Stimulated activated CD8-positive, alpha-beta memory T cell treated with anti-CD3 and anti-CD28 coated beads, Interleukin-7, amount 100 ng/mL, for 24 hours (primary cell): ENCODE data around the gene SIRPG.

ENCODE experiments used
- DNase-seq: peaks from one replicate; pipeline ENCODE4 v3.0.0-alpha.2; 2020; ENCODE audit warnings: low read depth

Gene SIRPG

DNA sequence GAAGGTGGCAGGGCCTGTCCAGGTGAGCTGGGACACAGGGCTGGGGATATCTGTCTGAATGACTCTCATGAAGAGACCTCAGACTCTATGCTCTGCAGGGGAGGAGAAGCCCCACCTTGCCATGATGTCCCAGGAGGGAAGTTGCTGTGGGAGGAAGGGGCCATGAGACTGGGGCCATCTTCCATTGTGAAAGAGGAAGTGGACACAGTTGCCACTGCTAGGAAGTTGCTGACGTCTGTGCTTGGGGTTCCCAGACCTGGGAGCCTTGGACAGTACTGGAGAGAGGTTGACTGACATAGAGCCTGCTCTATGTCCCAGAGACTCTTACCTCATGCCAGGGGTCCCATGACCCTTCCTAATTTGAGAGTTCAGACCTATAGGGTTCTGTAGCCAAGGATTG is 62.2 kb downstream of the SIRPG start:
- DNase-seq: no peak

DNA sequence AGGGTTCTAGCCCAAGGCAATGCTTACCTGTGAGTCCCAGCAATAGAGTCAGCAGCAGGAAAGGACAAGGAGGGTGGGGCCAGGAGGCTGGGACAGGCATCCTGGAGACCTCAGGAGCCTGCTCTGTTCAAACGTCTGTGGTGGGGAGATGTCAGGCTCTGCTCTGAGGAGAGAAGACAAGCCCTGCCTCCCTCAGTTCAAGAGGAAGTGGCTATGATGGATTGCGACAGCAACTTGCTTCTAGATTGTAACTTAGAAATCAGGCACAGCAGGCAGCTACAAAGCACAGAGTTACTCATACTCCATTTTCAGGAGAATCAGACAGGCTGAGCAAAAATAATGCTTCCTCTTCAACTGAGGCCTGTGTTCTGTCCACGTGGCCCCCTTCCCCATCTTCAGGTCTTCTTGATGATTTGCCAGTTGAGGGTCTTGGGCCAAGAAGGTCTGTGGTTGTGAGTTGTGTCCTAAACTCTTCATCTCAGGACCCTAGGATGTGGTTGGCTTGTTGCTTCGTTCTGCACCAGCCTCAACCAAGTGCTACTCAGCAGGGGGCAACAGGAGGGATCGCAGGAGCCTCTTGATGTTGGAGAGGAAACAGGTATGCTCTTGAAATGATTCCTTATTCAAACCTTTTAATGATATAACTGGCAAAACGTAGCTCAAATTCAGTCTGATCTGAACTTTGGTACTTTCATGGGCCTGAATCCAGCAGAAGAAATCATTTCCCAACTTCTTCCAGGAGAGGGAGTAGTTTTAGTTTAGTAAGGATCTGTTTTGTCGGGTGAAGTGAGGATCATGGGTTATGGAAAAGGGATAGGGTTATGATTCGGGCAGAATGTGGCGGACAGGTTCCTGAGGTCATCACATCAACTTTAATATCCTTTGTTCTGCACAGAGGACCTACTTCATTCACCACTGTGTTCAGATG is 68.8 kb downstream of the SIRPG start:
- no peak for DNase-seq

DNA sequence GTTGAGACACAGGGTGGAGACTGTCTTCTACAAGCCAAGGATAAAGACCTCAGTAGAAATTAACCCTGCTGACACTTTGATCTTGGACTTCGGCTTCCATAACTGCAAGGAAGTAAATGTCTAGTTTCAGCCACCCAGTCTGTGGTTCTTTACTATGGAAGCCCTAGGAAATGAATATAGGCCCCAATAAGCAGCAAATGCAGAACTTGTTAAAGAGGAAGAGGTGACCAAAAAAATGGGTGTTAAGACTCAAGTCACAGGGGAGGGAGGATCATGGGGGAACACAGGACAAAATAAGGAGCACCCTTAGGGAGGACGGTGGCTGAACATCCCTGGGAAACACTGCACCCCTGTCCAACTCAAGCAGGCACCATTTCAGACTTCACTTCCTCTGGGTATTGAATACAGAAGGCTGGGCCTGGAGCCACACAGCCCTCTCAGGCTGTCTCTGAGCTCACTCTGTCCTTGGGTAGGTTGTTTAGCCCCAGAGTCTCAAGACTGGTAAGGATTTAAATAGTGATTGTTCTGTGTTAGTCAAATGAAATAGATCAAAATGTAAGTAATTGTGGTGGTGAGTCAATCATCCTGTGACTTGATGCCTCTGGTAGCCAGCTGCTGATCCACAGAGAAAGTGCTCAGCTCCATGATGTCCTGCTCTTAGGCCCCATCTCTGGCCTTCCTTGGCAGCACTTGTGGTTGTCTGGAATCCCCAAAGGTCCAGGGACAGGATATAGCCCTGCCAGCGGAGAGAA is 69.6 kb downstream of the SIRPG start:
- no peak for DNase-seq

DNA sequence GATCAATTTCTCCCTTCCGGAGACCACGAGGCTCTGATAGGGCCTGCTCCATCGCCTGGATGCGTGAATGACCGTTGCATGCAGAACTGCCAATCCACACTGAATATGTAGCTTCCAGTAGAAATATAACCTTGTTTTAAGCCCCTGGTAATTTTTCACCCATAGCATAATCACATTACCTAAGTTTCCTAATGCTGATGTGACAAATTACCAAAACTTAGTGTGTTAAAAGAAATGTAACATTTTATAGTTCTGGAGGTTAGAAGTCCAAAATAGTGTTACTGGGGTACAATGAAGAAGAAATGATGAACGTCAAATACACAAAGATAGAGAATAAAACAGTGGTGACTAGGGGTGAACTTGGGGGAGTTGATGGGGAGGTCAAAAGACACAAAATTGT is 78.1 kb downstream of the SIRPG start:
- no peak for DNase-seq
